SK-N-SH treated with all-trans-retinoic acid at 6 μM for 48 hours (cell line): ENCODE results near the gene PCDHGB1.

Experiments
- ATAC-seq: fragments of 200-7000 bp; cut with Tn5 transposase; 3 replicates; pipeline ENCODE4 v1.9.1; 2020; ENCODE audit warnings: mild to moderate bottlenecking, moderate library complexity
- ARNTL ChIP-seq: fragments of 450-650 bp; formaldehyde crosslinking; IDR thresholded peaks from 2 replicates; pipeline ENCODE4 v1.5.0; 2020; ENCODE audit warnings: low read depth, mild to moderate bottlenecking, moderate library complexity, borderline replicate concordance
- BACH2 ChIP-seq: fragments of 250-450 bp; sonication (Bioruptor Pico); IDR thresholded peaks from 2 replicates; pipeline ENCODE4 v1.9.0; 2021; ENCODE audit warnings: mild to moderate bottlenecking, borderline replicate concordance
- CSDC2 ChIP-seq: fragments of 250-450 bp; sonication (Bioruptor Pico); IDR thresholded peaks from 2 replicates; pipeline ENCODE4 v1.5.0; 2020; ENCODE audit warnings: mild to moderate bottlenecking, moderate library complexity
- ESRRG ChIP-seq: fragments of 250-450 bp; sonication (Bioruptor Pico); IDR thresholded peaks from 2 replicates; pipeline ENCODE4 v1.6.1; 2021; ENCODE audit warnings: mild to moderate bottlenecking
- GLIS3 ChIP-seq: fragments of 250-450 bp; sonication (Bioruptor Pico); IDR thresholded peaks from 2 replicates; pipeline ENCODE4 v1.5.0; 2020; ENCODE audit warnings: mild to moderate bottlenecking, moderate library complexity
- ISL1 ChIP-seq: fragments of 250-450 bp; sonication (Bioruptor Pico); IDR thresholded peaks from 2 replicates; pipeline ENCODE4 v2.1.2; 2022; ENCODE audit warnings: mild to moderate bottlenecking, moderate library complexity
- PPARA ChIP-seq: fragments of 250-450 bp; sonication (Bioruptor Pico); IDR thresholded peaks from 2 replicates; pipeline ENCODE4 v1.5.0; 2020; ENCODE audit warnings: mild to moderate bottlenecking, borderline replicate concordance
- RARB ChIP-seq: fragments of 250-450 bp; sonication (Bioruptor Pico); IDR thresholded peaks from 2 replicates; pipeline ENCODE4 v1.8.0; 2021; ENCODE audit warnings: mild to moderate bottlenecking, moderate library complexity
- TCF4 ChIP-seq: fragments of 250-450 bp; sonication (Bioruptor Pico); IDR thresholded peaks from 2 replicates; pipeline ENCODE4 v1.8.0; 2021; ENCODE audit warnings: mild to moderate bottlenecking, moderate library complexity, borderline replicate concordance
- TOX ChIP-seq: fragments of 250-450 bp; sonication (Bioruptor Pico); IDR thresholded peaks from 2 replicates; pipeline ENCODE4 v1.8.0; 2021; ENCODE audit warnings: mild to moderate bottlenecking, moderate library complexity, borderline replicate concordance
- ZC3H10 ChIP-seq: fragments of 250-450 bp; sonication (Bioruptor Pico); IDR thresholded peaks from 2 replicates; pipeline ENCODE4 v1.5.1; 2021; ENCODE audit warnings: mild to moderate bottlenecking, moderate library complexity
- ZFP3 ChIP-seq: fragments of 250-450 bp; sonication (Bioruptor Pico); IDR thresholded peaks from 2 replicates; pipeline ENCODE4 v1.5.0; 2020; ENCODE audit warnings: mild to moderate bottlenecking, moderate library complexity
- ZNF565 ChIP-seq: fragments of 450-650 bp; formaldehyde crosslinking; conservative IDR thresholded peaks from 2 replicates; pipeline ENCODE4 v1.5.0; 2020; ENCODE audit warnings: low read depth, mild to moderate bottlenecking, moderate library complexity
- ZNF70 ChIP-seq: fragments of 450-650 bp; formaldehyde crosslinking; IDR thresholded peaks from 2 replicates; pipeline ENCODE4 v1.5.0; 2020; ENCODE audit warnings: mild to moderate bottlenecking, moderate library complexity
- TF ChIP-seq, protein P1 (sequence below): fragments of 250-450 bp; sonication (Bioruptor Pico); IDR thresholded peaks from 2 replicates; pipeline ENCODE4 v1.8.0; 2020; ENCODE audit warnings: mild to moderate bottlenecking, moderate library complexity, borderline replicate concordance
- TF ChIP-seq, protein P2 (sequence below): fragments of 250-450 bp; sonication (Bioruptor Pico); IDR thresholded peaks from 2 replicates; pipeline ENCODE4 v1.5.1; 2021; ENCODE audit warnings: mild to moderate bottlenecking, moderate library complexity
- TF ChIP-seq, protein P3 (sequence below): fragments of 250-450 bp; sonication (Bioruptor Pico); IDR thresholded peaks from 2 replicates; pipeline ENCODE4 v1.5.0; 2020; ENCODE audit warnings: mild to moderate bottlenecking, moderate library complexity

PCDHGB1 gene

DNA sequence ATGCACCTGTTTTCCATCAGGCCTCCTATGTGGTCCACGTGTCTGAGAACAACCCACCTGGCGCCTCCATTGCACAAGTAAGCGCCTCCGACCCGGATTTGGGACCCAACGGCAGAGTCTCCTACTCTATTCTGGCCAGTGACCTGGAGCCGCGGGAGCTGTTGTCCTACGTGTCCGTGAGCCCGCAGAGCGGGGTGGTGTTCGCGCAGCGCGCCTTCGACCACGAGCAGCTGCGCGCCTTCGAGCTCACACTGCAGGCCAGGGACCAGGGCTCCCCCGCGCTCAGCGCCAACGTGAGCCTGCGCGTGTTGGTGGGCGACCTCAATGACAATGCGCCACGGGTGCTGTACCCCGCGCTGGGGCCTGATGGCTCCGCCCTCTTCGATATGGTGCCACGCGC, 1.7 kb downstream of the PCDHGB1 start:
- no peak for ATAC-seq
- TF ChIP-seq, protein P1, sequence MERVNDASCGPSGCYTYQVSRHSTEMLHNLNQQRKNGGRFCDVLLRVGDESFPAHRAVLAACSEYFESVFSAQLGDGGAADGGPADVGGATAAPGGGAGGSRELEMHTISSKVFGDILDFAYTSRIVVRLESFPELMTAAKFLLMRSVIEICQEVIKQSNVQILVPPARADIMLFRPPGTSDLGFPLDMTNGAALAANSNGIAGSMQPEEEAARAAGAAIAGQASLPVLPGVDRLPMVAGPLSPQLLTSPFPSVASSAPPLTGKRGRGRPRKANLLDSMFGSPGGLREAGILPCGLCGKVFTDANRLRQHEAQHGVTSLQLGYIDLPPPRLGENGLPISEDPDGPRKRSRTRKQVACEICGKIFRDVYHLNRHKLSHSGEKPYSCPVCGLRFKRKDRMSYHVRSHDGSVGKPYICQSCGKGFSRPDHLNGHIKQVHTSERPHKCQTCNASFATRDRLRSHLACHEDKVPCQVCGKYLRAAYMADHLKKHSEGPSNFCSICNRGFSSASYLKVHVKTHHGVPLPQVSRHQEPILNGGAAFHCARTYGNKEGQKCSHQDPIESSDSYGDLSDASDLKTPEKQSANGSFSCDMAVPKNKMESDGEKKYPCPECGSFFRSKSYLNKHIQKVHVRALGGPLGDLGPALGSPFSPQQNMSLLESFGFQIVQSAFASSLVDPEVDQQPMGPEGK = no peak
- TF ChIP-seq ZNF565 (CRISPR knock-in tag) (no peak), ARNTL (CRISPR knock-in tag) (no peak), ESRRG (CRISPR knock-in tag) (no peak), ZNF70 (CRISPR knock-in tag) (no peak), TCF4 (no peak), PPARA (CRISPR knock-in tag) (no peak), CSDC2 (no peak), ISL1 (no peak), BACH2 (CRISPR knock-in tag) (no peak), TOX (CRISPR knock-in tag) (no peak), ZFP3 (CRISPR knock-in tag) (no peak), GLIS3 (CRISPR knock-in tag) (no peak), ZC3H10 (CRISPR knock-in tag) (no peak)
- TF ChIP-seq, protein P2, sequence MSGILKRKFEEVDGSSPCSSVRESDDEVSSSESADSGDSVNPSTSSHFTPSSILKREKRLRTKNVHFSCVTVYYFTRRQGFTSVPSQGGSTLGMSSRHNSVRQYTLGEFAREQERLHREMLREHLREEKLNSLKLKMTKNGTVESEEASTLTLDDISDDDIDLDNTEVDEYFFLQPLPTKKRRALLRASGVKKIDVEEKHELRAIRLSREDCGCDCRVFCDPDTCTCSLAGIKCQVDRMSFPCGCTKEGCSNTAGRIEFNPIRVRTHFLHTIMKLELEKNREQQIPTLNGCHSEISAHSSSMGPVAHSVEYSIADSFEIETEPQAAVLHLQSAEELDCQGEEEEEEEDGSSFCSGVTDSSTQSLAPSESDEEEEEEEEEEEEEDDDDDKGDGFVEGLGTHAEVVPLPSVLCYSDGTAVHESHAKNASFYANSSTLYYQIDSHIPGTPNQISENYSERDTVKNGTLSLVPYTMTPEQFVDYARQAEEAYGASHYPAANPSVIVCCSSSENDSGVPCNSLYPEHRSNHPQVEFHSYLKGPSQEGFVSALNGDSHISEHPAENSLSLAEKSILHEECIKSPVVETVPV = no peak
- TF ChIP-seq, protein P3, sequence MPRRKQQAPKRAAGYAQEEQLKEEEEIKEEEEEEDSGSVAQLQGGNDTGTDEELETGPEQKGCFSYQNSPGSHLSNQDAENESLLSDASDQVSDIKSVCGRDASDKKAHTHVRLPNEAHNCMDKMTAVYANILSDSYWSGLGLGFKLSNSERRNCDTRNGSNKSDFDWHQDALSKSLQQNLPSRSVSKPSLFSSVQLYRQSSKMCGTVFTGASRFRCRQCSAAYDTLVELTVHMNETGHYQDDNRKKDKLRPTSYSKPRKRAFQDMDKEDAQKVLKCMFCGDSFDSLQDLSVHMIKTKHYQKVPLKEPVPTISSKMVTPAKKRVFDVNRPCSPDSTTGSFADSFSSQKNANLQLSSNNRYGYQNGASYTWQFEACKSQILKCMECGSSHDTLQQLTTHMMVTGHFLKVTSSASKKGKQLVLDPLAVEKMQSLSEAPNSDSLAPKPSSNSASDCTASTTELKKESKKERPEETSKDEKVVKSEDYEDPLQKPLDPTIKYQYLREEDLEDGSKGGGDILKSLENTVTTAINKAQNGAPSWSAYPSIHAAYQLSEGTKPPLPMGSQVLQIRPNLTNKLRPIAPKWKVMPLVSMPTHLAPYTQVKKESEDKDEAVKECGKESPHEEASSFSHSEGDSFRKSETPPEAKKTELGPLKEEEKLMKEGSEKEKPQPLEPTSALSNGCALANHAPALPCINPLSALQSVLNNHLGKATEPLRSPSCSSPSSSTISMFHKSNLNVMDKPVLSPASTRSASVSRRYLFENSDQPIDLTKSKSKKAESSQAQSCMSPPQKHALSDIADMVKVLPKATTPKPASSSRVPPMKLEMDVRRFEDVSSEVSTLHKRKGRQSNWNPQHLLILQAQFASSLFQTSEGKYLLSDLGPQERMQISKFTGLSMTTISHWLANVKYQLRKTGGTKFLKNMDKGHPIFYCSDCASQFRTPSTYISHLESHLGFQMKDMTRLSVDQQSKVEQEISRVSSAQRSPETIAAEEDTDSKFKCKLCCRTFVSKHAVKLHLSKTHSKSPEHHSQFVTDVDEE (CRISPR knock-in tag) = no peak
- TF ChIP-seq, all 23 proteins: peak for 0

DNA sequence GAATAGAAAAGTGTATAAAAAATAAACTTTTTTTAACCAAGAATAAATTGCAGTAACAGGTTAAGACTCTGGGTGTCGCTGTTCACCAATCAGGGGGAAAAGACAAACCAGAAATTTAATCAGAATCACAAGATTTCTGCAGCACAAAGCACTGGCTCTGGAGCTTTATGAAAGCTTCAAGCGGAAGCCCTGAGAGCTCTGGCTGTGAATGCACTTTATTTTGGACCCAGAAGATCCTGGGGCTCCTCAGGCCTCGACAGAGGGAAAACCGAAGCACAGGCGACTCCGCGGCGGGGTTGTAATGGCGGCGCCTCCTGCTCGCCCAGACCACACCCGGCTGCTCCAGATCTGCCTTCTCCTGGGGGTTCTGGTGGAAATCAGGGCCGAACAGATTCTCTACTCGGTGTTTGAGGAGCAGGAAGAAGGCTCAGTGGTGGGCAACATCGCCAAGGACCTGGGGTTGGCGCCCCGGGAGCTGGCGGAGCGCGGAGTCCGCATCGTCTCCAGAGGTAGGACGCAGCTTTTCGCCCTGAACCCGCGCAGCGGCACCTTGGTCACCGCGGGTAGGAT, 5.1 kb downstream of the PCDHGB1 start, which contains the start of gene PCDHGA4:
PCDHGA4 (plus strand) TSS at position 122 of the 570 bp plus-strand sequence; CDS start at position 209, 87 bp downstream.
- ATAC-seq = no peak
- TF ChIP-seq ARNTL (CRISPR knock-in tag) = no peak
- TF ChIP-seq ISL1 = no peak
- TF ChIP-seq ESRRG (CRISPR knock-in tag) = no peak
- TF ChIP-seq ZFP3 (CRISPR knock-in tag) = no peak
- TF ChIP-seq, protein P3 (CRISPR knock-in tag) = no peak
- TF ChIP-seq, all 23 proteins: peak for 0

DNA sequence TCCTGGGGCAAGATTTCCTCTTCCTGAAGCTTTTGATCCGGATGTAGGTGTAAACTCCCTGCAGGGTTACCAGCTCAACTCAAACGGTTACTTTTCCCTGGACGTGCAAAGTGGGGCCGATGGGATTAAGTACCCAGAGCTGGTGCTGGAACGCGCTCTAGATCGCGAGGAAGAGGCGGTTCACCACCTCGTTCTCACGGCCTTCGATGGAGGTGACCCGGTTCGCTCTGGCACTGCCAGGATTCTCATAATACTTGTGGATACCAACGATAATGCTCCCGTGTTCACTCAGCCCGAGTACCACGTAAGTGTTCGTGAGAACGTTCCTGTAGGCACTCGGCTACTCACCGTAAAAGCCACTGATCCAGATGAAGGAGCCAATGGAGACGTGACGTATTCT, 5.7 kb downstream of the PCDHGB1 start:
- ATAC-seq = no peak
- no peak for TF ChIP-seq ARNTL (CRISPR knock-in tag)
- TF ChIP-seq RARB (CRISPR knock-in tag) = no peak
- TF ChIP-seq, protein P3 (CRISPR knock-in tag) = no peak
- TF ChIP-seq BACH2 (CRISPR knock-in tag) = no peak
- no peak for TF ChIP-seq ISL1
- TF ChIP-seq, protein P2 = no peak
- TF ChIP-seq TOX (CRISPR knock-in tag) = no peak
- TF ChIP-seq ZFP3 (CRISPR knock-in tag) = no peak
